GM23248 (cell line): ENCODE data around the gene INTS4. TPM values are rescaled to one million over a fixed set of nuclear protein-coding genes. Genes with fewer than 3 reads are reported as not detected.

ENCODE experiments used
- DNase-seq: peaks from one replicate; pipeline ENCODE4 v3.0.0-alpha.2; 2015
- H2AFZ ChIP-seq: fragments of 200-600 bp; sonication (generic); 2 replicates; pipeline ENCODE4 v1.6.1; 2016; ENCODE audit warnings: antibody characterized with exemption
- H3F3A ChIP-seq: fragments of 200-600 bp; sonication (generic); 2 replicates; pipeline ENCODE4 v1.6.1; 2016; ENCODE audit warnings: mild to moderate bottlenecking, antibody characterized with exemption, mixed run types; ENCODE audit not compliant: insufficient read depth
- H3K27ac ChIP-seq: fragments of 200-600 bp; sonication (generic); 2 replicates; pipeline ENCODE4 v1.5.1; 2016; ENCODE audit warnings: mild to moderate bottlenecking
- H3K27me3 ChIP-seq: fragments of 200-600 bp; sonication (generic); replicated peaks from 2 replicates; pipeline ENCODE4 v1.6.1; 2016; ENCODE audit warnings: mild to moderate bottlenecking; ENCODE audit not compliant: insufficient read depth
- H3K36me3 ChIP-seq: fragments of 200-600 bp; sonication (generic); 2 replicates; pipeline ENCODE4 v1.6.1; 2016; ENCODE audit warnings: low read depth, mild to moderate bottlenecking
- H3K4me1 ChIP-seq: fragments of 200-600 bp; sonication (generic); 2 replicates; pipeline ENCODE4 v1.6.1; 2016; ENCODE audit warnings: mild to moderate bottlenecking; ENCODE audit not compliant: insufficient read depth
- H3K4me2 ChIP-seq: fragments of 200-600 bp; sonication (generic); one replicate; pipeline ENCODE4 v1.6.1; 2016; ENCODE audit warnings: mild to moderate bottlenecking; ENCODE audit not compliant: unreplicated experiment
- H3K4me3 ChIP-seq: fragments of 200-600 bp; sonication (generic); 2 replicates; pipeline ENCODE4 v1.5.1; 2016; ENCODE audit warnings: mild to moderate bottlenecking
- H3K79me2 ChIP-seq: fragments of 200-600 bp; sonication (generic); 2 replicates; pipeline ENCODE4 v1.6.1; 2016; ENCODE audit warnings: mild to moderate bottlenecking; ENCODE audit not compliant: insufficient read depth
- H3K9ac ChIP-seq: fragments of 200-600 bp; sonication (generic); 2 replicates; pipeline ENCODE4 v1.6.1; 2016; ENCODE audit warnings: mild to moderate bottlenecking
- H3K9me2 ChIP-seq: fragments of 200-600 bp; sonication (generic); 2 replicates; pipeline ENCODE4 v1.6.1; 2016; ENCODE audit warnings: mixed run types, mild to moderate bottlenecking, moderate library complexity; ENCODE audit not compliant: insufficient read depth
- H3K9me3 ChIP-seq: fragments of 200-600 bp; sonication (generic); one replicate; pipeline ENCODE4 v1.6.1; 2017; ENCODE audit warnings: low read depth
- H4K20me1 ChIP-seq: fragments of 200-600 bp; sonication (generic); 2 replicates; pipeline ENCODE4 v1.6.0; 2016; ENCODE audit not compliant: insufficient read depth
- EZH2 ChIP-seq: fragments of 200-600 bp; sonication (generic); IDR thresholded peaks from 2 replicates; pipeline ENCODE4 v1.6.1; 2018; ENCODE audit warnings: antibody characterized with exemption, mild to moderate bottlenecking; ENCODE audit not compliant: insufficient read depth, poor library complexity, severe bottlenecking
- EZH2phosphoT487 ChIP-seq: fragments of 200-600 bp; sonication (generic); IDR thresholded peaks from 2 replicates; pipeline ENCODE4 v1.6.1; 2018; ENCODE audit warnings: antibody characterized with exemption, moderate library complexity, mild to moderate bottlenecking, low read depth; ENCODE audit not compliant: insufficient read depth
- WGBS, 2 experiments: methylation state at CpG; one replicate each; pipeline ENCODE4 v1.1.6; 2015 to 2017; ENCODE audit warnings: low lambda C conversion rate in 2 of 2, low coverage in 1 of 2; ENCODE audit errors: missing lambda C conversion rate in 2 of 2; 5-methylcytosine and 5-hydroxymethylcytosine counted together
- in situ Hi-C: fragments of 300-500 bp; cut with MboI; formaldehyde crosslinking; loops from 2 replicates; pipeline ENCODE4 v1.15.0; 2020
- polyA plus RNA-seq: library from polyadenylated mRNA; unstranded; fragments of >200 nt; fragmentation: Nextera tagmentation; extraction: Ambion mirVana; gene quantifications from 2 replicates; pipeline ENCODE4 v1.2.1, GENCODE V29; 2016
- total RNA-seq: library from RNA; depleted of rRNA; stranded (reverse); fragments of >200 nt; shearing (Covaris generic); gene quantifications from 2 replicates; pipeline ENCODE4 v1.2.3, GENCODE V29; 2014

INTS4 gene
- total and polyA plus RNA-seq, 2 experiments from 2014 or later: 25.8 to 29.3 TPM

- Histone ChIP-seq H3K36me3 (peaks cover 30% of the 10 kb centered on the region), H3K4me2 (no peak overlapping the region), H3K79me2 (peaks cover 42% of the 10 kb centered on the region), H3K27ac (no peak overlapping the region), H4K20me1 (no peaks in the 10 kb centered on the region), H2AFZ (no peak overlapping the region), H3K4me3 (no peak overlapping the region), H3K4me1 (no peaks in the 10 kb centered on the region), H3K9me2 (no peaks in the 10 kb centered on the region), H3F3A (no peaks in the 10 kb centered on the region), H3K9ac (no peak overlapping the region), H3K27me3 (no peaks in the 10 kb centered on the region), H3K9me3 (no peaks in the 10 kb centered on the region)
- DNase-seq: peak; percentile 42
- TF ChIP-seq EZH2phosphoT487: no peak
- TF ChIP-seq EZH2: no peak
- in situ Hi-C loops: no loop called here
- WGBS, 2 experiments: 73 to 79% methylated on average over 2 of the region's 2 CpGs
These were observed 13.0 kb downstream of the INTS4 start for GRCh38 chr11:77981346-77981947.

GRCh38 chr11:77968337-77968736 is 26.1 kb downstream of the INTS4 start:
- Histone ChIP-seq H3K4me1 (no peaks in the 10 kb centered on the region), H4K20me1 (no peaks in the 10 kb centered on the region; the same call in 1 of the 2 replicates), H3K27me3 (no peaks in the 10 kb centered on the region), H3F3A (no peaks in the 10 kb centered on the region), H3K9ac (no peak overlapping the region), H2AFZ (no peak overlapping the region), H3K4me2 (no peak overlapping the region), H3K4me3 (no peak overlapping the region), H3K9me2 (no peaks in the 10 kb centered on the region), H3K27ac (no peak overlapping the region), H3K9me3 (no peaks in the 10 kb centered on the region), H3K79me2 (no peaks in the 10 kb centered on the region), H3K36me3 (no peaks in the 10 kb centered on the region)
- WGBS, 2 experiments: 96 to 98% methylated on average over 2 of the region's 2 CpGs
- TF ChIP-seq EZH2phosphoT487 (no peak), EZH2 (no peak)
- DNase-seq: no peak
- in situ Hi-C loops: no loop called here

GRCh38 chr11:77967753-77968152 is 26.7 kb downstream of the INTS4 start:
- in situ Hi-C loops: no loop called here
- H2AFZ ChIP-seq: no peak overlapping the region
- no peaks in the 10 kb centered on the region for H3K4me1 ChIP-seq
- DNase-seq: no peak
- H3K9me3 ChIP-seq: no peaks in the 10 kb centered on the region
- H3K9me2 ChIP-seq: no peaks in the 10 kb centered on the region
- H3F3A ChIP-seq: no peaks in the 10 kb centered on the region
- TF ChIP-seq EZH2 (no peak), EZH2phosphoT487 (no peak)
- H3K4me3 ChIP-seq: no peak overlapping the region
- H3K9ac ChIP-seq: no peak overlapping the region
- H3K4me2 ChIP-seq: no peak overlapping the region
- H3K27me3 ChIP-seq: no peaks in the 10 kb centered on the region
- H4K20me1 ChIP-seq: no peaks in the 10 kb centered on the region; the same call in 1 of the 2 replicates
- no peak overlapping the region for H3K27ac ChIP-seq
- no peaks in the 10 kb centered on the region for H3K79me2 ChIP-seq
- no peaks in the 10 kb centered on the region for H3K36me3 ChIP-seq

GRCh38 chr11:77967121-77967520 is 27.3 kb downstream of the INTS4 start:
- Histone ChIP-seq H3K9me2 (no peaks in the 10 kb centered on the region), H2AFZ (no peak overlapping the region), H3F3A (no peaks in the 10 kb centered on the region), H3K4me2 (no peak overlapping the region), H3K79me2 (no peaks in the 10 kb centered on the region), H3K36me3 (0 out of 2 replicates have a peak, but pooled peaks cover 3% of the 10 kb centered on the region), H4K20me1 (no peaks in the 10 kb centered on the region; the same call in 1 of the 2 replicates), H3K9ac (no peak overlapping the region), H3K27ac (no peak overlapping the region), H3K4me3 (no peak overlapping the region), H3K4me1 (no peaks in the 10 kb centered on the region), H3K9me3 (no peaks in the 10 kb centered on the region), H3K27me3 (no peaks in the 10 kb centered on the region)
- DNase-seq: no peak
- in situ Hi-C loops: no loop called here
- no peak for TF ChIP-seq EZH2phosphoT487
- WGBS, 2 experiments: 91 to 97% methylated on average over 2 of the region's 2 CpGs

- Histone ChIP-seq H3K79me2 (no peaks in the 10 kb centered on the region), H4K20me1 (no peaks in the 10 kb centered on the region; the same call in 1 of the 2 replicates), H3K4me3 (no peak overlapping the region), H3K9me2 (no peaks in the 10 kb centered on the region), H3K4me2 (no peak overlapping the region), H3K4me1 (no peaks in the 10 kb centered on the region), H3K27ac (no peak overlapping the region), H3K36me3 (0 out of 2 replicates have a peak, but pooled peaks cover 3% of the 10 kb centered on the region), H3K9ac (no peak overlapping the region), H3K9me3 (no peaks in the 10 kb centered on the region), H3K27me3 (no peaks in the 10 kb centered on the region), H2AFZ (no peak overlapping the region), H3F3A (no peaks in the 10 kb centered on the region)
- WGBS, 2 experiments: 96 to 97% methylated on average over 2 of the region's 2 CpGs
- no peak for DNase-seq
- TF ChIP-seq EZH2phosphoT487: no peak
- in situ Hi-C loops: no loop called here
These were observed 28.1 kb downstream of the INTS4 start for GRCh38 chr11:77966338-77966737.
